Measurements from ENCODE around the gene SHISA8. TPM values are rescaled to one million over a fixed set of nuclear protein-coding genes. Genes with fewer than 3 reads are reported as not detected.

Gene SHISA8
- total and polyA plus RNA-seq, 4 donors = not detected

- peak; percentile 46 for DNase-seq (ENCODE audit: low spot score)
- WGBS = 64% methylated on average over 23 of the region's 23 CpGs
- H3K4me1 ChIP-seq (ENCODE audit: control insufficient read depth in 4 of 4, insufficient read depth in 4 of 4, low read length in 3 of 4) = peaks cover 0 to 24% (median 11%) of the 10 kb centered on the region in 4 donors
- H3K27me3 ChIP-seq (ENCODE audit: control insufficient read depth in 4 of 4, insufficient read depth in 4 of 4, low read length in 3 of 4) = peaks cover 0 to 11% (median 5%) of the 10 kb centered on the region in 4 donors
- H3K4me3 ChIP-seq (ENCODE audit: low read depth in 1 of 3, low read length in 3 of 3) = no peak overlapping the region
- no peaks in the 10 kb centered on the region for H3K36me3 ChIP-seq (ENCODE audit: control insufficient read depth in 4 of 4, insufficient read depth in 3 of 4, low read depth in 1 of 4, low read length in 3 of 4)
- TF ChIP-seq SP1 (IDR thresholded peaks at IDR 0.05) = no peak
- TF ChIP-seq CTCF (IDR thresholded peaks at IDR 0.05; ENCODE audit: low read depth, low read length, missing input control) = no peak
- TF ChIP-seq JUND (IDR thresholded peaks at IDR 0.05) = no peak
- TF ChIP-seq HNF4A (conservative IDR thresholded peaks at IDR 0.05) = no peak
- no peak for TF ChIP-seq YY1 (IDR thresholded peaks at IDR 0.05)
- no peak for TF ChIP-seq ATF3 (IDR thresholded peaks at IDR 0.05)
- no peak for TF ChIP-seq RAD21 (IDR thresholded peaks at IDR 0.05)
- no peak for TF ChIP-seq RXRA (IDR thresholded peaks at IDR 0.05)
- TF ChIP-seq REST (IDR thresholded peaks at IDR 0.05) = no peak
- no peak overlapping the region for H3K27ac ChIP-seq (ENCODE audit: low read depth in 1 of 2, low read length in 2 of 2)
- H3K9me3 ChIP-seq (ENCODE audit: control insufficient read depth in 4 of 4, low read length in 3 of 4) = no peaks in the 10 kb centered on the region
- no peak overlapping the region for H3K9ac ChIP-seq (ENCODE audit: low read depth in 1 of 2, low read length in 2 of 2)
These were observed 3.3 kb upstream of the SHISA8 start for GRCh38 chr22:41917903-41918791.

- TF ChIP-seq FOXA2 (IDR thresholded peaks at IDR 0.05) (no peak), REST (IDR thresholded peaks at IDR 0.05) (no peak), EGR1 (IDR thresholded peaks at IDR 0.05; ENCODE audit: low read depth in 2 of 2) (no peak), HNF4A (conservative IDR thresholded peaks at IDR 0.05) (no peak), SP1 (IDR thresholded peaks at IDR 0.05) (no peak), ZBTB33 (IDR thresholded peaks at IDR 0.05) (no peak), MAX (IDR thresholded peaks at IDR 0.05) (no peak)
- H3K4me3 ChIP-seq (ENCODE audit: low read depth in 1 of 3, low read length in 3 of 3) = no peak overlapping the region
- H3K9ac ChIP-seq (ENCODE audit: low read depth in 1 of 2, low read length in 2 of 2) = no peak overlapping the region
- no peaks in the 10 kb centered on the region for H3K9me3 ChIP-seq (ENCODE audit: control insufficient read depth in 4 of 4, low read length in 3 of 4)
- peaks cover 0 to 12% (median 7%) of the 10 kb centered on the region in 4 donors for H3K27me3 ChIP-seq (ENCODE audit: control insufficient read depth in 4 of 4, insufficient read depth in 4 of 4, low read length in 3 of 4)
- no peaks in the 10 kb centered on the region for H3K36me3 ChIP-seq (ENCODE audit: control insufficient read depth in 4 of 4, insufficient read depth in 3 of 4, low read depth in 1 of 4, low read length in 3 of 4)
- H3K27ac ChIP-seq (ENCODE audit: low read depth in 1 of 2, low read length in 2 of 2) = no peak overlapping the region
- H3K4me1 ChIP-seq (ENCODE audit: control insufficient read depth in 4 of 4, insufficient read depth in 4 of 4, low read length in 3 of 4) = peaks cover 0 to 24% (median 11%) of the 10 kb centered on the region in 4 donors
- 56% methylated on average over 11 of the region's 11 CpGs for WGBS
- no peak for DNase-seq (ENCODE audit: low spot score)
These were observed 2.6 kb upstream of the SHISA8 start for GRCh38 chr22:41917375-41917902.
